DMS153 treated with DMSO at 0.1 percent for 48 hours (cell line): ENCODE data around the gene SLC26A3.
A peak's percentile ranks its signal among the peaks of the same experiment; 100 is the strongest.

Source experiments
- DNase-seq: peaks from one replicate; lab custom pipeline; 2025; ENCODE audit not compliant: unreplicated experiment; lab: John Stamatoyannopoulos, UW

The SLC26A3 gene

GRCh38 chr7:107751113-107751512 is 51.9 kb downstream of the SLC26A3 start:
- no peak for DNase-seq

- no peak for DNase-seq
These were observed 57.0 kb downstream of the SLC26A3 start for GRCh38 chr7:107746006-107746405.

- no peak for DNase-seq
These were observed 58.7 kb downstream of the SLC26A3 start for GRCh38 chr7:107744345-107744750.

- DNase-seq: peak; percentile 95
These were observed 59.3 kb downstream of the SLC26A3 start, which contains the start of gene CBLL1 for GRCh38 chr7:107743567-107744344. TSS of gene CBLL1 (plus strand) at chr7:107744142. CDS start at chr7:107744164, 22 bp downstream.

- DNase-seq: no peak
These were observed 60.1 kb downstream of the SLC26A3 start for GRCh38 chr7:107742678-107743566.

GRCh38 chr7:107728276-107728675 is 74.7 kb downstream of the SLC26A3 start:
- no peak for DNase-seq

GRCh38 chr7:107726356-107727130 is 76.5 kb downstream of the SLC26A3 start:
- no peak for DNase-seq

GRCh38 chr7:107725138-107725740 is 77.8 kb downstream of the SLC26A3 start:
- DNase-seq: peak; percentile 40

- no peak for DNase-seq
These were observed 79.8 kb downstream of the SLC26A3 start for GRCh38 chr7:107723255-107723654.

- no peak for DNase-seq
These were observed 81.7 kb downstream of the SLC26A3 start for GRCh38 chr7:107721286-107721685.

GRCh38 chr7:107718456-107719193 is 84.4 kb downstream of the SLC26A3 start:
- no peak for DNase-seq

GRCh38 chr7:107715531-107715930 is 87.5 kb downstream of the SLC26A3 start:
- no peak for DNase-seq
